Measurements from ENCODE around the gene KHNYN.
A peak's percentile ranks its signal among the peaks of the same experiment; 100 is the strongest.
"Not testable (repeated sequence)": the region's sequence is repeated elsewhere in the genome, so short reads cannot be mapped to it uniquely, and the experiment has no call there.

KHNYN gene

DNA sequence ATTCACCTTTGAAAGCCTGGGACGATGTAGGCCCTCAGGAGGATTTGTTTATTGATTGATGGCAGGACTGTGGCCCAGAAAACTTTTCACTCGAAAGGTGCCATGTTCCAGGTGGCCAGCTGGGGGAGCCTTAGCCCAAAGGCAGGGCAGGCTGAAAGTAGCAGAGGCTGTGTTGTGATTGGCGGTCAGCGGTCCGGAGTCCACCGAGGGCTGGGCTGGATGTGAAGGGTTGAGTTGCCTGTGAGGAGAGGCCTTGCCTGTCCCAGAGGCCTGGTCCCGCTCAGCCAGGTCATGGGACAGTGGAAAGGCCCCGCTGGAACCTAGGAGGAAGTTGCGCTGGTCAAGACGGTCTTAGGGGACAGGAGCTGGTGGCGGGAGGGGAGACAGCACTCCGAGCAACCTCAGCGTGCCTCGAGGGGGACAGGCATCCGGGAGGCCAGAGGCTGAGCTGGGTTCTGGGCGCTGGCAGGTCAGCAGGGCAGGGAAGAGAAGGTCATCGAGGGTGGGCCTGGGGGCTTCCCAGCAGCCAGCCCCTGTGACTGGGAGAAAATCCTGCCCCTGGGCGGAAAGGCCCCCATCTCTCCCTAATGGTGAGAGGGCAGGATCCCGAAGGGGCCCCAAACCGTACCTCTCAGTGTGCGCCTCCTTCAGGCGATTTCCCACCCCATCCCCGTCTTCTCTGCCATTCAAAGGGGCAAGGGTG, 52.0 kb downstream of the KHNYN start:
- peak; percentile 69 for DNase-seq

DNA sequence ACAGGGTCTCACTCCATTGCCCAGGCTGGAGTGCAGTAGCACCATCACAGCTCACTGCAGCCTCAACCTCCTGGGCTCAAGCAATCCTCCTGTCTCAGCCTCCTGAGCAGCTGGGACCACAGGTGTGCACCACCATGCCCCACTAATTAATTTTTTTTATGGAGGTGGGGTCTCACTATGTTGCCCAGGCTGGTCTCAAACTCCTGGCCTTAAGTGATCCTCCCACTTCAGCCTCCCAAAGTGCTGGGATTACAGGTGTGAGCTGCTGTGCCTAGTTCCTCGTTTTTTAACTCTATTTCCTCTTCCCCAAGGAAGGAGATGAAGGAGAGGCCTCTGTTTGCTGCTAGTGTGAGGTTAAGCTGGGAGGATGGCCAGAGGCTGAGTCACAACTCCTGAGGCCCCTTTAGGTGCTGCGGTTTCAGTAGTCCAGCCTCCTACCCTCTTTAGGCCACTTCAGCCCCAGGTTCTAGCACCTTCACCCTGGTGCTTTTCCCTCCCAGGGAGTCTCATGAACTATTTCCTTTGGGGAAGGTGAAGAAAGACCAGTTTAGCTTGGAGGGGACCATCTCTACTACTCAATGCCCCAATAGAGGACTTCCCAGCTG, 53.0 kb downstream of the KHNYN start:
- not testable (repeated sequence) for DNase-seq

DNA sequence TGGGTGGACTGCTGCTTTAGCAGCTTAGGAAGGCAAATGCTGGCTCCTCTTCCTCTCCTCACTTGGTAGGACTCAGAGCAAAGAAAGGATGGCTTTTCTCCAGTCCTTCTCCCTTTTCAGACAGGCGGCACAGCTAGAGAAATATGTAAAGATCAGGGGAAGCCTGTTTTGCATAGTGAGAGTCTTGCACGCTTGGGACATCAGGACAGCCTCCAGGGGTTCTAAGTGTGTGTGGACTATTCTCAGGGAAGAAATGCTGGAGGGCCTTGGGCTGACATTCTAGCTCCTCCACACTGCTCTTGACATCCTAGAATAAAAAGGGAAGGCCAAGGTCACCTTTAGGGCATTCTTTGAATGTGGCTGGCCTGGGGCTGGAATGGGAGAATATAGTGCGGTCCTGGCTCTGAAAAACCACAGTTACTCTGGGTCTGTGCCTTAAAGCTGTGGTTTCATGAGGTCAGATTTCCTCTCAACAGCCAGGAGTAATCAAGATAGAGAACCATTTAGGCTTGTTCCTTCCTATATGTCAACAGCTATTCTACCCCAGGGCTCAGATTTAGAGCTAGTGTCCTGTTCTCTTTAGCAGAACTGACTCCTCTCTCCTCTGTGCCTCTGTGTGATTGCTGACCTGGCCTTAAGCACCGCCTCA, 54.0 kb downstream of the KHNYN start:
- peak; percentile 48 for DNase-seq
